Measurements from ENCODE around the gene CCDC17.

GRCh38 chr1:45623972-45624371 lies at the start of gene CCDC17:
- TF ChIP-seq CTCF (IDR thresholded peaks at IDR 0.05): no peak
- TF ChIP-seq POLR2A (IDR thresholded peaks at IDR 0.05): no peak
